Measurements from ENCODE around the gene SRPK2. TPM values are rescaled to one million over a fixed set of nuclear protein-coding genes. Genes with fewer than 3 reads are reported as not detected.
A peak's percentile ranks its signal among the peaks of the same experiment; 100 is the strongest.
"Not testable (repeated sequence)": the region's sequence is repeated elsewhere in the genome, so short reads cannot be mapped to it uniquely, and the experiment has no call there.

The SRPK2 gene
- total RNA-seq, 3 donors from 2014 or later = 44.6 to 68.2 (median 60.6) TPM

- peaks cover 0 to 6% of the 10 kb centered on the region in 2 donors for H3K4me1 ChIP-seq
Measured at GRCh38 chr7:105234886-105235285, 153.8 kb downstream of the SRPK2 start.

GRCh38 chr7:105232829-105233291, 155.9 kb downstream of the SRPK2 start:
- H3K4me1 ChIP-seq; H3K27me3 ChIP-seq; H3K9me3 ChIP-seq; H3K27ac ChIP-seq; intact Hi-C loops (cut with DNase I; ENCODE audit: low total_unique reads); H3K36me3 ChIP-seq; H3K4me3 ChIP-seq; DNase-seq (ENCODE audit: low spot score in 2 of 2): not testable (repeated sequence)

More at GRCh38 chr7:105234886-105235285, 153.8 kb downstream of the SRPK2 start:
- Histone ChIP-seq H3K4me3 (no peak overlapping the region), H3K36me3 (no peaks in the 10 kb centered on the region), H3K27ac (no peak overlapping the region), H3K9me3 (no peaks in the 10 kb centered on the region), H3K27me3 (no peaks in the 10 kb centered on the region)
- no peak for TF ChIP-seq POLR2A (IDR thresholded peaks at IDR 0.05)
- no peak for TF ChIP-seq CTCF (IDR thresholded peaks at IDR 0.05)
- TF ChIP-seq POLR2AphosphoS5 (IDR thresholded peaks at IDR 0.05) = no peak
- DNase-seq (ENCODE audit: low spot score in 2 of 2) = no peak
- intact Hi-C loops (cut with DNase I; ENCODE audit: low total_unique reads) = no loop called here

- Histone ChIP-seq H3K27me3 (no peaks in the 10 kb centered on the region), H3K27ac (peak overlapping the region in 1 of 2 donors; percentile 35), H3K4me1 (no peaks in the 10 kb centered on the region), H3K9me3 (no peaks in the 10 kb centered on the region), H3K36me3 (no peaks in the 10 kb centered on the region), H3K4me3 (no peak overlapping the region)
- DNase-seq (ENCODE audit: low spot score in 2 of 2) = no peak
- intact Hi-C loops (cut with DNase I; ENCODE audit: low total_unique reads) = no loop called here
- TF ChIP-seq POLR2AphosphoS5 (IDR thresholded peaks at IDR 0.05) (no peak), POLR2A (IDR thresholded peaks at IDR 0.05) (no peak), CTCF (IDR thresholded peaks at IDR 0.05) (no peak)
Measured at GRCh38 chr7:105230486-105230885, 158.2 kb downstream of the SRPK2 start.

- Histone ChIP-seq H3K9me3 (no peaks in the 10 kb centered on the region), H3K4me1 (no peaks in the 10 kb centered on the region), H3K27ac (peak overlapping the region; percentile 10 to 35), H3K36me3 (no peaks in the 10 kb centered on the region), H3K4me3 (peak overlapping the region in 1 of 3 donors; percentile 22), H3K27me3 (no peaks in the 10 kb centered on the region)
- DNase-seq (ENCODE audit: low spot score in 2 of 2) = no peak
- intact Hi-C loops (cut with DNase I; ENCODE audit: low total_unique reads) = no loop called here
- TF ChIP-seq CTCF (IDR thresholded peaks at IDR 0.05) = no peak
- TF ChIP-seq POLR2AphosphoS5 (IDR thresholded peaks at IDR 0.05) = no peak
- TF ChIP-seq POLR2A (IDR thresholded peaks at IDR 0.05) = no peak
Measured at GRCh38 chr7:105229641-105230040, 159.1 kb downstream of the SRPK2 start.

GRCh38 chr7:105228555-105228954, 160.2 kb downstream of the SRPK2 start:
- peak overlapping the region in 1 of 2 donors; percentile 8 for H3K27ac ChIP-seq
- TF ChIP-seq CTCF (IDR thresholded peaks at IDR 0.05) (no peak), POLR2AphosphoS5 (IDR thresholded peaks at IDR 0.05) (no peak), POLR2A (IDR thresholded peaks at IDR 0.05) (no peak)
- H3K4me3 ChIP-seq = no peak overlapping the region
- intact Hi-C loops (cut with DNase I; ENCODE audit: low total_unique reads) = no loop called here
- H3K4me1 ChIP-seq = no peaks in the 10 kb centered on the region
- H3K9me3 ChIP-seq = no peaks in the 10 kb centered on the region
- no peaks in the 10 kb centered on the region for H3K36me3 ChIP-seq
- H3K27me3 ChIP-seq = no peaks in the 10 kb centered on the region
- DNase-seq (ENCODE audit: low spot score in 2 of 2) = no peak

- intact Hi-C loops (cut with DNase I; ENCODE audit: low total_unique reads) = no loop called here
- H3K4me1 ChIP-seq = no peaks in the 10 kb centered on the region
- no peak overlapping the region for H3K27ac ChIP-seq
- no peak for DNase-seq (ENCODE audit: low spot score in 2 of 2)
- H3K4me3 ChIP-seq = no peak overlapping the region
- H3K9me3 ChIP-seq = no peaks in the 10 kb centered on the region
- no peaks in the 10 kb centered on the region for H3K27me3 ChIP-seq
- TF ChIP-seq POLR2A (IDR thresholded peaks at IDR 0.05) (no peak), POLR2AphosphoS5 (IDR thresholded peaks at IDR 0.05) (no peak), CTCF (IDR thresholded peaks at IDR 0.05) (no peak)
- no peaks in the 10 kb centered on the region for H3K36me3 ChIP-seq
Measured at GRCh38 chr7:105227391-105227790, 161.3 kb downstream of the SRPK2 start.

All from breast epithelium (tissue), 4 donors.